C1 segment of cervical spinal cord (tissue), 14 donors: ENCODE measurements around the gene GNA15.
A peak's percentile ranks its signal among the peaks of the same experiment; 100 is the strongest.
"Not testable (repeated sequence)": the region's sequence is repeated elsewhere in the genome, so short reads cannot be mapped to it uniquely, and the experiment has no call there.

Experiments used
- DNase-seq, 14 donors: peaks; one replicate each; lab custom pipeline; 2025; lab: John Stamatoyannopoulos, UW

Gene GNA15

DNA sequence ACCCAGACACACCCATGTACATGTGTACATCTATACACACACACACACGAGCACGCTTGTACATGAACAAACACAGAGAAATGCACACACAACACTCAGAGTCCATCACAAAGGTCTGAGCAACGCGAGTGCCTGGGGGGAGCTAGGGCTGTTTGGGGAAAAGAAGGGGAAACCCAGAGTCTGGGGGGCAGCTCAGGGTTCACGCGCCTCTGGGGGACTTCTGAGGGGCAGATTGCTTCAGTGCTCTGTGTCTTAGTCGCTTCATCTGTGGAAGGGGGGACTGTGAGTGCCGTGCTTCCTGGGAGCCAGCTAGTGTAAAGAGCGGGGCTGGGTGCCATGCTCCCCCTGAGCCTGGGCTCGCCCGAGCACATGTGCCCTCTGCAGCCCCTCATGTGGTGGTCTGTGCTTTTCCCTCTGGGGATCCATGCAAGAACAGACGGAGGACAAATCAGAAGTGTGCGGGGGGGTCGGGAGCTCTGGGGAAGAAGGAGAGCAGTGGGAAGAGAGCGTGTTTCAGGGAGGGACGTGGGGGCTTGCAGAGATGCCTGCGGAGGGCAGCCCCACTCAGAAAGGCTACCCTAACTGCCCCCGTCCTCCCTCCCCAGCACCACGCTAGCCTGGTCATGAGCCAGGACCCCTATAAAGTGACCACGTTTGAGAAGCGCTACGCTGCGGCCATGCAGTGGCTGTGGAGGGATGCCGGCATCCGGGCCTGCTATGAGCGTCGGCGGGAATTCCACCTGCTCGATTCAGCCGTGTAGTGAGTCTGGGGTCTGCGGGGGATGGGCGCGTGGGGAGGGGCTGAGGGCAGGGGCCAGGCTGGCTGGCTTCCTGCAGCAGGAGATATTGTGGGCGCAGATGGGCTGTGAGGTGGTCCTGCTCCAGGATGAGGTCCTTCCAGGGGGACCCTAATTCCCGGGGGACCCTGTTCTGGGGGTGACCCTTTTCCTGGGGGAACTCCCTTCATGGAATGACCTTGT, 14.0 kb downstream of the GNA15 start:
- DNase-seq = no peak

DNA sequence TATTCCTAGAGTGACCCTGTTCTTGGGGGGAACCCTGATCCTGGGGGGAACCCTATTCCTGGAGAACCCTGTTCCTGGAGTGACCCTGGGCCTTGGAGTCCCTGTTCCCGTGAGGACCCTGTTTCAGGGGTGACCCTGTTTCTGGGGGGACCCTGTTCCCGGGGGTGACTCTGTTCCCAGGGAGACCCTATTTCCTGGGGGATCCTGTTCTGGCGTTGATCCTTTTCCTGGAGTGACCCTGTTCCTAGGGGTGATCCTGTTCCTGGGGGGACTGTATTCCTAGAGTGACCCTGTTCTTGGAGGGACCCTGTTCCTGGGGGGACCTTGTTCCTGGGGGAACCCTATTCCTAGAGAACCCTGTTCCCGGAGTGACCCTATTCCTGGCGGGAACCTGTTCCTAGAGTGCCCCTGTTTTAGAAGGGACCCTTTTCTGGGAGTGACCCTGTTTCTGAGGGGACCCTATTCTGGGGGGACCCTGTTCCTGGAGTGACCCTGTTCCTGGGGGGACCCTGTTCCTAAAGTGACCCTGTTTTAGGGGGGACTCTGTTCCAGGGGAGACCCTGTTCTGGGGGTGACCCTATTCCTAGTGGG, 15.0 kb downstream of the GNA15 start:
- DNase-seq = no peak

DNA sequence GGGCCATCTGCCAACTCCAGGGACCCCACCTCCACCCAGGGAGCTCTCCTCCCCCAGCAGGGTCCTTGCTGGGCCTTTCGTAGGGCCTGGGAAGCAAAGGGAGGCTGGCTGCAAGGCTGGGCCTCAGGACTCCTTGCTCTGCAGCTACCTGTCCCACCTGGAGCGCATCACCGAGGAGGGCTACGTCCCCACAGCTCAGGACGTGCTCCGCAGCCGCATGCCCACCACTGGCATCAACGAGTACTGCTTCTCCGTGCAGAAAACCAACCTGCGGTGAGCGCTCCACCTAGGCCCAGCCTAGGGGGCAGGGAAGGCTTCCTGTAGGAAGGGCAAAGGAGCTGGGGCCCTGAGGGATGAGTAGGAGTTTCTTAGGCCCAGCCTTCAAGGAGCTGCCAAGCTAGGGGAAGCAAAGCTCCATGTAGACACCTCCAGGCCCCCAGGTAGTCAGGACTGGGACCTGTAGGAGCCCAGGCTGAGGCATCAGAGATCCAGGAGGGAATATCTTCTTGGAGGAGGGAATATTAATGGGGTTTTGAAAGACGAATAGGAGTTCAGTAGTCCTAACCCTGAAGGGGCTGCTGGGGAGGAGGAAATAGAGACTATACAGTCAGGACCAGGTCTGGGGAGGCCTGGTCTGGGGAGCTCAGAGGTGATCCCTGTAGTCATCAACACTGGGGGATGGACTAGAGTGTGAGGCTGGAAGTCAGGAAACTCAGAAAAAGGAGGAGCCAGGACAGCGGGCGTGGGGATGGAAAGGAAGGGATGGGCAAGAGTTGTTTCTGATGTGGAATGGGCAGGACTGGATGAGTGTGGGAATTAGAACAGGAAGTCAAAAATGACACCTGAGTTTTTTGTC, 16.0 kb downstream of the GNA15 start:
- DNase-seq = no peak

DNA sequence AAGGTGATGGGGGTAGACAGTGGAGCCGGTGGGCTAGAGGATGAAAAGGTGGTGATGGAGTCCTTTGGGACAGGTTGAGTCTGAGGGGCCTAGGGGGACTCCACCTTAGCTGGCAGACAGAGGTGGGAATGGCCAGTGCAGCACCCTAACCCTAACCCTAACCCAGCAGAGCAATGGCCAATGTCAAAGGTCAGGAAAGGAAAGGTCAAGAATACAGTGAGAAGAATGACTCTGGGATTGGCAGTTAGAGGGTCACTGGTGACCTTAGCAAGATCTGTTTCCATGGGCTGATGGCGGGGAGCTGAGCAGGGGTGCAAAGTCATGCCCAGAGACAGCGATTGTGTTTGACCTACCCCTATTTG, 16.6 kb downstream of the GNA15 start:
- no peak for DNase-seq

DNA sequence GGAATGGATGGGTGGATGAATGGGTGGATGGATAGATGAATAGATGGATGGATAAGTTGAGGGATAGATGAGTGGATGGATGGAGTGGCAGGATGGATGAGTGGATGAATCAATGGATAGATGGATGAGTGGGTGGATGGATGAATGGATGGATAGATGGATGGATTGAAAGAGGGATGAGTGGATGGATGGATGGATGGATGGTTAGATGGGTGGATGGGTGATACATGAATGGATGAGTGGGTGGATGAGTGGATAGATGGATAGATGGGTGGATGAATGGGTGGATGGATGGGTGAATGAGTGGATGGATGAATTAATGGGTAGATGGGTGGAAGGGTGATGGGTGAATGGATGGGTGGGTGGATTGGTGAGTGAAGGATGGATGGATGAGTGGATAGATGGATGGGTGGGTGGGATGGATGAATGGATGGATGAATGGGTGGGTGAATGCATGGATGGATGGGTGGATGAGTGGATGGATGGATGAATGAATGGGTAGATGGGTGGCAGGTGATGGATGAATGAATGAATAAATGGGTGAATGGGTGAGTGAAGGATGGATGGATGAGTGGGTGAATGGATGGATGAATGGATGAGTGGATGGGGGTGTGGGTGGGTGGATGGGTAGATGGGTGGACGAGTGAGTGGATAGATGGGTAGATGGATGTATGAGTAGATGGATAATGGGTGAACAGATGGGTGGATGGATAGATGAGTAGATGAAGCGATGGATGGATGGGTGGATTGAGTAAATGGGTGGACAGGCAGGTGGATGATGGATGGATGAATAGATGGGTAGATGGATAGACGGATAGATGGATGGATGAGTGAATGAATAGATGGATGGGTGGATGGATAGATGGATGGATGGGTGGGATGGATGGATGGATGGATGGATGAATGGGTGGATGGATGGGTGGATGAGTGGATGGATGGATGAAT, 17.7 kb downstream of the GNA15 start:
- DNase-seq = no peak

DNA sequence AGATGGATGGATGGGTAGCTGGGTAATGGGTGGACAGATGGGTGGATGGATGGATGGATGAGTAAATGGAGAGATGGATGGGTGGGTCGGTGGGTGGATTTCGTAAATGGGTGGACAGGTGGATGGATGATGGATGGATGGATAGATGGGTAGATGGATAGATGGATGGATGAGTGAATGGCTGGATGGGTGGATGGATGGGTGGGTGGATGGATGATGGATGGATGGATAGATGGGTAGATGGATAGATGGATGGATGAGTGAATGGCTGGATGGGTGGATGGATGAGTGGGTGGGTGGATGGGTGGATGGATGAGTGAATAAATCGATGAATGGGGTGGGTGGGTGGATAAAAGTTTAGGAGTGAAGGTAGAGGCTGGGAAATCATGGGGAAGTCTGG, 18.6 kb downstream of the GNA15 start:
- DNase-seq = not testable (repeated sequence)

DNA sequence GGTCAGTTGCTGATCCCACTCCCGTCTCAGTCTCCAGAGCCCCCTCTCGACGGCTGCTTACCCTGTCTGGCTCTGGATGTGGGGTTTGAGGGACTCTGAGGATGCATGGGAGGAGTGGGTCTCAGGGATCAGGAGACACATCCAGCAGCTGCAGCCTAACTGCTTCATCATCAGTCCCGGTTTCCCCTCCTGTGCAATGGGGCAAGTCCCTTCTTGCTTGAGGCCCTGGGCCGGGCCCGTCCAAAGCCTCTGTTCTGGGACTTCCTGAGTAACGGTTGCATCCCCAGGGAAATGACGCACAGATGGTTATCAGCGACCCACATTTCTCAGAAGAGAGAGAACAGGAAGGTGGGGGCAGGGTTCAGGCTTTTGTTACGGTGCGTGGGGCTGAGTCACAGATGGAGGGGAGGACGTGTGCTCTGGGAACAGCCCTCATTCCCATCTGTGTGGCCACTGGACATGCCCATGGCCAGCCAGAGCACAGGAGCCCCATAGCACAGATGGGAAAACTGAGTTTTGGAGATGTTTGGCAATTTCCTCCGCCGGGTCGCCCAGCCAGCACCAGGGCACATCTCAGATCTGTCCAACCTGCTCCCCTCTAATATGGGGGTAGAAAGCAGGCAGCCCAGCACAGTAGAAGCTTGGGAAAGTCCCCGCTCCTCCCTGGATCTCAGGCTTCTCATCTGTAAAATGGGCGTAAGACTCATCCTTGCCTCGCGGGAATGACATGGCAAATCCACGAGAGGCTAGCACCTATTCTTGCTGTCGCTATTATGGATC, 19.3 kb downstream of the GNA15 start:
- no peak for DNase-seq

DNA sequence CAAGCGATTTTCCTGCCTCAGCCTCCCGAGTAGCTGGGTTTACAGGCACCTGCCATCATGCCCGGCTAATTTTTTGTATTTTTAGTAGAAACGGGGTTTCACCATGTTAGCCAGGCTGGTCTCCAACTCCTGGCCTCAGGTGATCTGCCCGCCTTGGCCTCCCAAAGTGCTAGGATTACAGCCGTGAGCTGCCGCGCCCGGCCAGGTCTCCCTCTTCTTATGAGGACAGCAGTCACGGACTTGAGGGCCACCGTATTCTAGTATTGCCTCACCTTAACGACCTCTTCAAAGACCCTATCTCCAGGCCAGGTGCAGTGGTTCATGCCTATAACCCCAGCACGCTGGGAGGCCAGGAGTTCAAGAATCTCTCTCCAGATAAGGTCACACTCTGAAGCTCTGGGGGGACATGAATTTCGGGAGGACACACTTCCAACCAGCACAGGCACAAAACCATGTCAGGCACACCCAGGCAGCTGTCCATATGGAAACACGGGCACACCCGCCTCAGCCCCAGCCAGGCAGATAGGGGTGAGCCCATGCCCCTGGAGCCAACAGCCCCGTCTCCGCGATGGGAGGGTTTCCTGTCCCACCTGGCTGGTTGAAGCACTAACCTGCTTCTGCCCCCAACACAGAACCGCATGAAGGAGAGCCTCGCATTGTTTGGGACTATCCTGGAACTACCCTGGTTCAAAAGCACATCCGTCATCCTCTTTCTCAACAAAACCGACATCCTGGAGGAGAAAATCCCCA, 21.4 kb downstream of the GNA15 start:
- no peak for DNase-seq

DNA sequence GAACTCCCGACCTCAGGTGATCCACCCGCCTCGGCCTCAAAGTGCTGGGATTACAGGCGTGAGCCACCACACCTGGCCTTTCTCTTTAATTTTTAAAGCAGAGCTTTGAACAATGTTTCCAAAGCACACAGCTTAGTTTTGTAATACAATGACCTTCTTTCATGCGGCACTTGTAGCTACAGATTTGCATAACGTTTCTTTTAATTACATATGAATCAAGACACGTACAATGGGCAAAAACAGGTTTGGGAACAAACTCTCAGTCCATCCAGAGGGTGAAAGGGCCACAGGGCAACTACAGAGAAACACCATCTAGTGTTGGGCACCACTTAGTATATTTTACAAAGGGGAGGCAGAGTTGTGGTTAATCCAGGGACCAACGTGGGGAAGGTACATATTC, 23.7 kb downstream of the GNA15 start:
- no peak for DNase-seq

DNA sequence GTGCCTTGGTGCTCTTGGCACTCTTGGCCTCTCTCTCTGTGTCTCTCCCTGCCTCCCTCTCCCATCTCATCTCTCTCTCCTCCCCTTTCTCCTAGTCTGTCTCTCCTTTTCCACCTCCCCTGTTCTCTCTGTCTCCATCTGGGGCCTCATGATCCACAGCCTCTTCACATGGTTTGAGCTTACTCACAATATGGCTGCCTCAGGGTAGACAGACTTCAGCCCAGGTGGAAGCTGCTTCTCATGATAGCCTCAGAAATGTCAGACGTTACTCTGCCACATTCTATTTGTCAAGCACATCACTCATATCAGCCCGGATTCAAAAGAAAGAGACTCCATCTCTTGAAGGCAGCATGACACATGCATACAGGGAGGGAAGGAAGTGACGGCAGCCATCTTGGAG, 24.4 kb downstream of the GNA15 start:
- no peak for DNase-seq

DNA sequence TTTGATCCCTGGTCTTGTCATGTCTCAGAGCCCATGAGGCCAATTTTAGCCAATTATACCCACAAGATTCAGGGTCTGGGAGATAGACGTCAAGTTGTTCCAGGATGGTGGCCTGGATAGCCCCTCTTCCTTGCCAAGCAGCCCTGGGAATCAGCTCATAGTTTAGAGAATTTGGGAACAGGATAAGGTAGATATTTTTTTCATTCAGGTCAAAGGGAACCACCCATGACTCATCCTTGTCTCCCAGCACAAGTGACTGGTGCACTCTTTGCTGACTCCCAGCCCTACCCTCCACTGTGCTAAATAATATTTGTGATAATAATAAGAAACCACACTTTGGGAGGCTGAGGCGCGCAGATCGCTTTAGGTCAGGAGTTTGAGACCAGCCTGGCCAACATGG, 25.6 kb downstream of the GNA15 start:
- DNase-seq = no peak

DNA sequence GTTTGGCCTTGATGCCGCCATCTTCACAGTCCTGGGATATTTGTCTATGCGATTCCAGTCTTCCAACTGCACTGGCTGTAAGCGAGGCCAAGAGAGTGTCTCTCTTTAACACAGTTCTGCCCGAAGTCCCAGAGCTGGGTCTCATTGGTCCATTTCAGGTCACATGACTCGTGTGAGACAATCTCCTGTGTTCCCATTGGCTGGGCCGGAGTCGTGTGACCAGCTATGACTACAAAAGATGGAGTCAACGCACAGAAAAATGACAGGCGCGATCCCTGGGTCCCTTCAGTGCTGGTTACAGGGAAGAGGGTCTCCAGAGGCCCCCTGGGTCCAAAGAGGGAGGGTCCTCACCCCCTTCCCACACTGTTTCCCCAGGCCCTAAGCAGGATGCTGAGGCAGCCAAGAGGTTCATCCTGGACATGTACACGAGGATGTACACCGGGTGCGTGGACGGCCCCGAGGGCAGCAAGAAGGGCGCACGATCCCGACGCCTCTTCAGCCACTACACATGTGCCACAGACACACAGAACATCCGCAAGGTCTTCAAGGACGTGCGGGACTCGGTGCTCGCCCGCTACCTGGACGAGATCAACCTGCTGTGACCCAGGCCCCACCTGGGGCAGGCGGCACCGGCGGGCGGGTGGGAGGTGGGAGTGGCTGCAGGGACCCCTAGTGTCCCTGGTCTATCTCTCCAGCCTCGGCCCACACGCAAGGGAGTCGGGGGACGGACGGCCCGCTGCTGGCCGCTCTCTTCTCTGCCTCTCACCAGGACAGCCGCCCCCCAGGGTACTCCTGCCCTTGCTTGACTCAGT, 26.8 kb downstream of the GNA15 start:
- DNase-seq = no peak

DNA sequence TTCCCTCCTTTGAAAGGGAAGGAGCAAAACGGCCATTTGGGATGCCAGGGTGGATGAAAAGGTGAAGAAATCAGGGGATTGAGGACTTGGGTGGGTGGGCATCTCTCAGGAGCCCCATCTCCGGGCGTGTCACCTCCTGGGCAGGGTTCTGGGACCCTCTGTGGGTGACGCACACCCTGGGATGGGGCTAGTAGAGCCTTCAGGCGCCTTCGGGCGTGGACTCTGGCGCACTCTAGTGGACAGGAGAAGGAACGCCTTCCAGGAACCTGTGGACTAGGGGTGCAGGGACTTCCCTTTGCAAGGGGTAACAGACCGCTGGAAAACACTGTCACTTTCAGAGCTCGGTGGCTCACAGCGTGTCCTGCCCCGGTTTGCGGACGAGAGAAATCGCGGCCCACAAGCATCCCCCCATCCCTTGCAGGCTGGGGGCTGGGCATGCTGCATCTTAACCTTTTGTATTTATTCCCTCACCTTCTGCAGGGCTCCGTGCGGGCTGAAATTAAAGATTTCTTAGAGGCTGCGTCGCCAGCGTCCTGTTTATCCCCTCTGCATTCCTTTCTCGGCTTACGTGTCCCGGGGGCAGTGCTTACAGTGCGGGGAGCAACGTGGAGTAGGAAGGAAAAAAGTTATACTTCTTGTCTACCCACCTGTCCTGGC, 27.5 kb downstream of the GNA15 start:
- DNase-seq = peak in 9 of 14 donors; percentile 4 to 52 (median 34)

DNA sequence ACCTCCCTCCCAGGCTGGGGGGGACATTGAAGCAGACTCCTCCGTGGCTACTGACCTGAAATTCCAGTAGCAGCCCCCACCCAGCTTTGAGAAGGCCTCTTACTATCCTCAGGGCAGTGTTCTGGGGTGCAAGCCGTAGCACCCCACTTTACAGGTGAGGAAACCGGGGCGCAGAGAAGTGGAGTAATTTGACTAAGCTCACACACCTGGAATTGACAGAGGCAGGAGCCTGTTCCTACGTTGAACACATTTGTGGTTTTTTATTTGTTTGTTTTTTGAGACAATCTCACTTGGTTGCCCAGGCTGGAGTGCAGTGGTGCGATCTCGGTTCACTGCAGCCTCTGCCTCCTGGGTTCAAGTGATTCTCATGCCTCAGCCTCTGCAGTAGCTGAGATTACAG, 28.1 kb downstream of the GNA15 start:
- no peak for DNase-seq

DNA sequence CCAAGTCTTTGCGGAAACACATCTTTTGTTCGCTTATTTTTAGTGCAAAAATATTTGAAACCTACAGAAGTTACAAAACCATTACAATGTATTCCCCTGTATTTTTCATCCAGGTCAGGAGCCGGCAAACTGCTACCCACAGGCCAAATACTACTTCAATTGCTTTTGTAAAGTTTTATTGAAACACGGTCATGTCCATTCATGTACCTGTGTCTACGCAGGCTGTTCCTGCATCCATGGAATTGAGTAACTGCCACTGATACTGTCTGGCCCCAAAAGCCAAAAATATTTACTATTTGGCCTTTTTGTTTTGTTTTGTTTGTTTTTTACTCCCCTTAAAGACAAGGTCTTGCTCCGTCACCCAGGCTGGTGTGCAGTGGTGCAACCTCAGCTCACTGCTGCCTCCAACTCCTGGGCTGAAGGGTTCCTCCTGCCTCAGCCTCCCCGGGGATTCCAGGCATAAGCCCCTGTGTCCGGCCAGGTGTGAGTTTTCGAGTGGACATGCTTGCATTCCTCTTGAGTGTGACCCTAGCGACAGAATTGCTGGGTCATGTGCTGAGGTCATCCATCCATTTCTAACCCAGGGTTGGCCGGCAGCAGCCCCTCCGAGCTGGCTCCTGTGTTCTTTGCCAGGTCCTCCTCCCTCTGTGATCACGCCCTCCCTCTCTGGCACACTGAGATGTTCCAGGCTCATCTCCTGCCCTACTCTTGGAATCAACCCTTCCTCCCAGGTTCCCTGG, 31.9 kb downstream of the GNA15 start:
- no peak for DNase-seq

DNA sequence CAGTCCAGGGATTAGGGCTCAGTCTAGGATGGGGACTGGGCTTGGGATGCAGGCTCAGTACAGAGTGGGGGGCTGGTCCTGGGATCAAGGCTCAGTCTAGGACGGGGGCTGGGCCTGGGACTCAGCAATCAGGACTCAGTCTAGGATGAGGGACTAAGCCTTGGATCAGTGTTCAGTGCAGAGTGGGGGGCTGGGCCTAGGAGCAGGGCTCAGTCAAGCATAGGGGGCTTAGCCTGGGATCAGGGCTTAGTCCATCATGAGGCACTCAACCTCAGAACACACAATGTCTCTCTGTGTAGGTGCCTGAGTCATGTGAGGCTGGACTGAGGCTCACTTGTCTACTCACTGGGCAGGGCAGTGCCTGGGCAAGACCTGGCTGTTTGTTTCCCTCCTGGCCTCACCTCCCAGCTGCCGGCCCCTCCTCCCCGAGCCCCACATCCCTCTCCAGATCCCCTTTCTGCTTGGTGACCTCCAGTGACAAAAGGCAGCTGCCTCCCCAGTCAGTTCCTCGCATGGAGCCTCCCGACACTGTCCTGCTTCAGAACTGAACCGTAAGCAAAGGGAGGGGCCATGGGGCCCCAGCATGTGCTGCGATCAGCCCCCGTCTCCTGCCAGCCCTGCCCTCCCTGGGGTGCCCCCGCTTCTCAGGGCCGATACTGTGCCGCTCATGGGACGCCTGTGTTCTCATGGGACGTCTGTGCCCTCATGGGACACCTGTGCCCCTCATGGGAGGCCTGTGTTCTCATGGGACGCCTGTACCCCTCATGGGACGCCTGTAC, 36.2 kb downstream of the GNA15 start:
- no peak for DNase-seq

DNA sequence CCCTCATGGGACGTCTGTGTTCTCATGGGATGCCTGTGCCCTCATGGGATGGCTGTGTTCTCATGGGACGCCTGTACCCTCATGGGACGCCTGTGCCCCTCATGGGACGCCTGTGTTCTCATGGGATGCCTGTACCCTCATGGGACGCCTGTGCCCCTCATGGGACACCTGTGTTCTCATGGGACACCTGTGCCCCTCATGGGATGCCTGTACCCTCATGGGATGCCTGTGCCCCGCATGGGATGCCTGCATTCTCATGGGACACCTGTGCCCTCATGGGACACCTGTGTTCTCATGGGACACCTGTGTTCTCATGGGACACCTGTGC, 36.8 kb downstream of the GNA15 start:
- not testable (repeated sequence) for DNase-seq
